Bronchial epithelial cell (primary cell): ENCODE data around the gene PRELID3B. TPM values are rescaled to one million over a fixed set of nuclear protein-coding genes. Genes with fewer than 3 reads are reported as not detected.

Experiments used
- DNase-seq: peaks from one replicate; pipeline ENCODE4 v3.0.0-alpha.2; 2010; ENCODE audit warnings: low read depth
- FAIRE-seq: peaks from 2 replicates; lab custom pipeline; 2011; peaks lifted over from hg19 to GRCh38; lab: Jason Lieb, UNC
- H3K27me3 ChIP-seq: 2 replicates; pipeline ENCODE4 v1.5.1; 2011; ENCODE audit warnings: low read length; ENCODE audit not compliant: control insufficient read depth, insufficient read depth
- H3K36me3 ChIP-seq: 2 replicates; pipeline ENCODE4 v1.5.1; 2011; ENCODE audit warnings: low read length; ENCODE audit not compliant: control insufficient read depth, insufficient read depth
- H3K4me3 ChIP-seq: 2 replicates; pipeline ENCODE4 v1.5.1; 2011; ENCODE audit warnings: mild to moderate bottlenecking, low read depth, low read length, control low read depth
- total RNA-seq: library from RNA; depleted of rRNA; stranded (reverse); fragments of >200 nt; gene quantifications from 2 replicates; pipeline ENCODE4 v1.2.1, GENCODE V29; 2014
- TF ChIP-seq, protein P1 (sequence below): IDR thresholded peaks from 2 replicates; pipeline ENCODE4 v1.5.1; 2011; ENCODE audit warnings: mild to moderate bottlenecking, moderate library complexity, low read length, control low read depth, inconsistent platforms; ENCODE audit not compliant: insufficient read depth, severe bottlenecking

The PRELID3B gene
- total RNA-seq, 1 donor from 2014 or later: 160 TPM

GRCh38 chr20:59018817-59019216 lies 23.8 kb downstream of the PRELID3B start:
- Histone ChIP-seq H3K36me3 (peaks cover 8% of the 10 kb centered on the region), H3K4me3 (no peak overlapping the region), H3K27me3 (no peaks in the 10 kb centered on the region)
- DNase-seq: no peak
- TF ChIP-seq, protein P1, sequence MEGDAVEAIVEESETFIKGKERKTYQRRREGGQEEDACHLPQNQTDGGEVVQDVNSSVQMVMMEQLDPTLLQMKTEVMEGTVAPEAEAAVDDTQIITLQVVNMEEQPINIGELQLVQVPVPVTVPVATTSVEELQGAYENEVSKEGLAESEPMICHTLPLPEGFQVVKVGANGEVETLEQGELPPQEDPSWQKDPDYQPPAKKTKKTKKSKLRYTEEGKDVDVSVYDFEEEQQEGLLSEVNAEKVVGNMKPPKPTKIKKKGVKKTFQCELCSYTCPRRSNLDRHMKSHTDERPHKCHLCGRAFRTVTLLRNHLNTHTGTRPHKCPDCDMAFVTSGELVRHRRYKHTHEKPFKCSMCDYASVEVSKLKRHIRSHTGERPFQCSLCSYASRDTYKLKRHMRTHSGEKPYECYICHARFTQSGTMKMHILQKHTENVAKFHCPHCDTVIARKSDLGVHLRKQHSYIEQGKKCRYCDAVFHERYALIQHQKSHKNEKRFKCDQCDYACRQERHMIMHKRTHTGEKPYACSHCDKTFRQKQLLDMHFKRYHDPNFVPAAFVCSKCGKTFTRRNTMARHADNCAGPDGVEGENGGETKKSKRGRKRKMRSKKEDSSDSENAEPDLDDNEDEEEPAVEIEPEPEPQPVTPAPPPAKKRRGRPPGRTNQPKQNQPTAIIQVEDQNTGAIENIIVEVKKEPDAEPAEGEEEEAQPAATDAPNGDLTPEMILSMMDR: no peak
- FAIRE-seq: no peak

DNA sequence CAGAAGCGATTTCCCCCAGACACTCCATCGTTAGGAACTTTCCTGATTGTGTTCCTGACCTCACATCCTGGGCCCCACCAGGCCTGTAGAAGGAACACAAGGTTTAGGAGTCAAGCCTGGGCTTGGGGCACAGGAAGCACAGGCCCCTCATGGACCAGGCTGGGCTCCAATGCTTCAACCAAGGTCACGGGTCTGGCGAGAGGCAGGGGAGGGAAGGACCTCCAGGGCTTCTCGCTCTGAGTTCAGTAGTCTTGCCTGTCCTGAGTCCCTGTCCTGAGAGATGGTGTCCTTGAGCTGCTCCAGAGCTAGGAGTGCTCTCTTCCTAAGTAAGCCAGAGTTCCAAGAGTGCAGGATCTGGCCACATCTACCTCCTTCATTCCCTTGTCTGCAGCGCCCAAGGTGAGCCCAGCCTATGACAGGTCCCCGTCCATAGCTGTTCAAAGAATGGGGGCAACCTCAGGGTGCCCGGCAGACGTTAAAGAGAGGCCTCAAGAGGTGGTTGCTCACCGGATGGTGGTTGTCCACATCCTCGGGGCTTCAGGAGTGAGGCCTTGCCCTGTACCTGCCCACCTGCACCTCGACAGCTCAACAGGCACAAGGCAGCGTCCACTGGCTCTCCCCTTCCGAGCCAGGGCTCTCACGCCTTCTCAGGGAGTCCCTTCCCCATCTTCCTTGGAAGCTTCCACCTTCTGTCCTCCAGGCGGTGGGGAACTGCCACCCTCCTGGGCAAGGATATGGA lies 24.9 kb downstream of the PRELID3B start:
- Histone ChIP-seq H3K27me3 (no peaks in the 10 kb centered on the region), H3K36me3 (no peaks in the 10 kb centered on the region), H3K4me3 (no peak overlapping the region)
- TF ChIP-seq, protein P1: no peak
- FAIRE-seq (no peak), DNase-seq (no peak)

GRCh38 chr20:59016795-59017492 lies 25.6 kb downstream of the PRELID3B start:
- FAIRE-seq: no peak
- Histone ChIP-seq H3K4me3 (no peak overlapping the region), H3K27me3 (no peaks in the 10 kb centered on the region), H3K36me3 (no peaks in the 10 kb centered on the region)
- TF ChIP-seq, protein P1: no peak
- peak; percentile 43 for DNase-seq

- TF ChIP-seq, protein P1: no peak
- Histone ChIP-seq H3K27me3 (no peaks in the 10 kb centered on the region), H3K4me3 (no peak overlapping the region), H3K36me3 (no peaks in the 10 kb centered on the region)
- no peak for FAIRE-seq
- no peak for DNase-seq
Measured at GRCh38 chr20:59015812-59016711, 26.5 kb downstream of the PRELID3B start.

- Histone ChIP-seq H3K4me3 (no peak overlapping the region), H3K36me3 (no peaks in the 10 kb centered on the region), H3K27me3 (no peaks in the 10 kb centered on the region)
- DNase-seq (no peak), FAIRE-seq (no peak)
- TF ChIP-seq, protein P1: no peak
Measured at GRCh38 chr20:59015411-59015810, 27.2 kb downstream of the PRELID3B start.
